Activated CD8-positive, alpha-beta memory T cell treated with anti-CD3 and anti-CD28 coated beads for 24 hours (primary cell): Measurements from ENCODE around the gene NECTIN3.

Experiments
- DNase-seq: peaks from one replicate; pipeline ENCODE4 v3.0.0-alpha.2; 2020

The NECTIN3 gene

GRCh38 chr3:111071257-111072030 is at the start of gene NECTIN3:
Gene NECTIN3 (plus strand): TSS chr3:111071816. CDS start chr3:111072018, 202 bp downstream.
- DNase-seq: peak; percentile 90

DNA sequence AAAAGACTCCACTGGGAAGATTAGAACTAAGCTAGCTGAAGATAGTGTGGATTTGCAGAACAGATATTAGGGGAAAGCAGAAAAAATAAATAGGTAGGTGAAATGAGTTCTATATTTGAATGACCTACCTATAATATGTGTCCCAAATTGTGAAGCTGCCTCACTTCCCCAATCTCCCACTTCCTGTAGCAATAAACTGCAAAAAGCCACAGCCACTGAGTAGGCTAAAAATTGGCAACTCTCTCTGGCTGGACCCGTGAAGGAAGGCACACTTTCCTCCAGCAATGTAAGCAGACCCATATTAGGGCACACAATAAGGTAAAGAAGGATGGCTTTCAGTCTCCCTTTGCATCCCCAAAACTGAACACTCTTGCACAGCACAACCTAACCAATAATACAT is 43.7 kb upstream of the NECTIN3 start:
- DNase-seq: no peak

- no peak for DNase-seq
Observed at GRCh38 chr3:111031538-111031937, 40.1 kb upstream of the NECTIN3 start.

GRCh38 chr3:111032677-111033076 is 38.9 kb upstream of the NECTIN3 start:
- DNase-seq: no peak

DNA sequence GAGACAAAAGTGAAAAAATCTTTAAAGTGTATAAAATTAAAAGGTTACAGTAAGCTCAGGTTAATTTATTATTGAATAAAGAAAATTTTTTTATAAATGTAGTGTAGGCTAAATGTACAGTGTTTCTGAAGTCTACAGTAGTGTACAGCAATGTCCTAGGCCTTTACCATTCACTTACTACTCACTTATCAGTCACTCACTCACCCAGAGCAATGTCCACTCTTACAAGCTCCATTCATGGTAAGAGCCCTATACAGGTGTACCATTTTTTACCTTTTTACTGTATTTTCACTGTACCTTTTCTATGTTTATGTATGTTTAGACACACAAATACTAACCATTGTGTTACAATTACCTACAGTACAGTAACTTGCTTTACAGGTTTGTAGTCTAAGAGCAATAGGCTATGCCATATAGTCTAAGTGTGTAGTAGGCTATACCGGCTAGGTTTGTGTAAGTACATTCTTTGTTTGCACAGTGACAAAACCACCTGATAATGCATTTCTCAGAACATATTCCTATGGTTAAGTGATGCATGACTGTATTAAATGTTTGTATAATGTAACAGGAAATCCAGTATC is 38.1 kb upstream of the NECTIN3 start:
- DNase-seq: no peak

GRCh38 chr3:111035316-111035715 is 36.3 kb upstream of the NECTIN3 start:
- DNase-seq: no peak

DNA sequence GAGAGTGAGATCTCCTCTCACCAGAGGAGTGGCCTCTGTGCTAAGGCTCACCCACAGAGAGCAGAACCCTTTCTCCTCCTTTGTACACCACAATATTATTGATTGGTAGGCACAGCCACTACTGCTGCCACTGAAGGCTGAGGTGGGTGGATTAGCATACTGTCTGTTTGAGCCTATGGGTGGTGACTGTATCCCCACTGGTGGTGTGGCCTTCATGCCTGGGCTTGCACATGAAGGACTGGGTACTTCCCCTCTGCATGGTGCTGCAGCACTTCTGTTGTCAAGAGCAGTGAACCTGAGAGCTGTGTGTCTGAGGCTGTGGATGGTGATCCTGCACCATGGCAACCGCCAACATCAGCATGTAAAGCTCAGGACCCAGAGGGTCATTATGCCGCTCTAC is 35.7 kb upstream of the NECTIN3 start:
- no peak for DNase-seq

DNA sequence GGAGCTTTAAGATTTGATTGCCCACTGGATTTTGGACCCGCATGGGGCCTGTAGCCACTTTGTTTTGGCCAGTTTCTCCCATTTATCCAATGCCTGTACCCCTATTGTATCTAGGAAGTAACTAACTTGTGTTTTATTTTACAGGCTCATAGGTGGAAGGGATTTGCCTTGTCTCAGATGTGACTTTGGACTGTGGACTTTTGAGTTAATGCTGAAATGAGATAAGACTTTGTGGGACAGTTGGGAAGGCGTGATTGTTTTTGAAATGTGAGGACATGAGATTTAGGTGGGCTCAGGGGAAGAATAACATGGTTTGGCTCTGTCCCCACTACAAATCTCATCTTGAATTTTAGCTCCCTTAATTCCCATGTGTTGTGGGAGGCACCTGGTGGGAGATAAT is 30.7 kb upstream of the NECTIN3 start:
- DNase-seq: no peak

DNA sequence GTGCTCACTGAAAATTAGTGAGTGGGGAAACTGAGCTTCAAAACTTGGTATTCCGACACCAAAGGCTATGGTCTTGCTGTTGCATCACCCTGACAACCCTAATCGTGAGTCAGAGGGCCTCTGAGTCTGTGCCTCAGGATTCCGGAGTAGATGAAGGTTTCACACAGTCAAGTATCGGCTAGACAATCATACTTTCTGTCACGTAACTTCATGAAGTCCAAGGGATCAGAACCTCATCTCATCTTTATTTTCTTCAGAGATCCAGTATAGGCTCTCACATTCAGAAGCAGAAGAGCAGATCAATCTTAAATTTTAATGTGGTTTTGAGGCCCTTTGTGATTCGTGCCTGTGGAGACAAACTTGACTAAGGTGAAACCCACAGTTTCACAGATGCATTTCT is 26.1 kb upstream of the NECTIN3 start:
- no peak for DNase-seq

- no peak for DNase-seq
Observed at GRCh38 chr3:111047042-111047441, 24.6 kb upstream of the NECTIN3 start.

- no peak for DNase-seq
Observed at GRCh38 chr3:111047812-111048435, 23.7 kb upstream of the NECTIN3 start.

DNA sequence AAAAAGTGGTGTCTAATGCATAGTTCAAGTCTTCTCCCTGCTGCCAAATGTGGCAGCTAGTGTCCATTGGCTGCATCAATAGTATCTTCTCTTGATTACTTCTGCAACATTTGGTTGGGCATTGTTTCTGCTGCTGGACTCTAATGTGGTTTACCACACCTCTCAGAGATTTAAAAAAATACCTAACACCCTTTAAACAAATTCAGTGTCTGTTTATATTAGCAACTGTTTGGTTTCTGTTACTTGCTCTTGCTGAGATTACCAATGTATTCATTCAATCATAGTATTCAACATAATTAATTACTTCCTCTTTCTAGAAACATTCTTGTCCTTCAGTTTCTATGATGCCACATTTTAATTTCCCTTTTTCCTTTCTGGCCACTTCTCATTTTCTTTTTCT is 20.3 kb upstream of the NECTIN3 start:
- no peak for DNase-seq

DNA sequence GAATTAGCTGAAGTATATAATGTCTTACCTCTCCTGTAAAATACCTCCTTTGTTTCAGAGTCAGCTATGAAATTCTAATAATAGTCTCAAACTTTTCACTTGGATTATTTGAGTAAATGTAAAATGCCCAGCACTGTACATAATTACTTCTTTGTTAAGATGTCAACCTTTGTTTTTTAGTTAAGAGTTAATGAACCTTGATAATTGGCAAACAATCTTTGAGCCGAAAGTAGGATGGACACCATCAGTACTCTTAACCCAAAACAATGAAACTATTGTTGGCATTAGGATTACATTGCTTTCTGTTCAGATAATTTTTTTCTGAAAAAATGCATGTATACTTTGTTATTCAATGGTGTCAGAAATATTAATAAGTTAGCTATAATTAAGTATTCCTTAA is 3.0 kb upstream of the NECTIN3 start:
- no peak for DNase-seq

DNA sequence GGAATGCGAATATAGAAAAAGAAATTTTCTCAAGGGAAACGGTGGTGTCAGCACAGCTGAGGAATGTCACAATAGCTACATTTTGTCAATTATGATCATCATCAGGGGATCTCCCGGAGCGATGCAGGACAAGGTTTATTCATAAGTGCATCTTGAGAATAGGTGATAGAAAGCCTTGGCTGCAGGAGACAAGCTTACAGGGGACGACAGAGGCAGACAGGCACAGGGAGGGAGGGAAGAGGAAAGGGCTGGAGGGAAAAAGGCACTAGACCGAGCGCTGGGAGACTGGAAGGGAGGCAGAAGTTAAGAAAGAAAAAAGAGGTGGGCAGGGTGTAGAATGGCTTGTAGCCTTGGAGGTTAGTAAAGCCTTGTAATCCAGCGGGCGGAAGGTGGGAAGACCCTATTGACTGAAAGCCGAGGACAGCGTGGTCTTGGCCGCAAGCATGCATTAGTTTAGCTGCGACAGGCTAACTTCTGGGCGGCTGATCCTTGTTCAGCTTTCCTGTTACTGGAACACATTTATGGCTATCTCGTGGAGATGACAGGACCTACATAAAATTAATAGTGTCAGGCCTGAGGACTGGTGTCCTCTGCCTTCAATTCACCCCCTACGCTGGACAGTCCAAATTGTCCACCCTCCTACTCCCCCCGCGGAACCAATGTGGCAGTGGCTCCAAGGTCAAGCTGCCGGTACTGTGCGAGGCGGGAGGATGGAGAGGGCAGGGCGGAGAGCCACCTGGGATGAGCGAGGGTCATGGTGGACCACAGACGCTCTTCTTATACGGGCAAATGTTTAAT is 1.4 kb upstream of the NECTIN3 start:
- DNase-seq: peak; percentile 61

- no peak for DNase-seq
Observed at GRCh38 chr3:111070772-111071256, 802 bp upstream of the NECTIN3 start.

DNA sequence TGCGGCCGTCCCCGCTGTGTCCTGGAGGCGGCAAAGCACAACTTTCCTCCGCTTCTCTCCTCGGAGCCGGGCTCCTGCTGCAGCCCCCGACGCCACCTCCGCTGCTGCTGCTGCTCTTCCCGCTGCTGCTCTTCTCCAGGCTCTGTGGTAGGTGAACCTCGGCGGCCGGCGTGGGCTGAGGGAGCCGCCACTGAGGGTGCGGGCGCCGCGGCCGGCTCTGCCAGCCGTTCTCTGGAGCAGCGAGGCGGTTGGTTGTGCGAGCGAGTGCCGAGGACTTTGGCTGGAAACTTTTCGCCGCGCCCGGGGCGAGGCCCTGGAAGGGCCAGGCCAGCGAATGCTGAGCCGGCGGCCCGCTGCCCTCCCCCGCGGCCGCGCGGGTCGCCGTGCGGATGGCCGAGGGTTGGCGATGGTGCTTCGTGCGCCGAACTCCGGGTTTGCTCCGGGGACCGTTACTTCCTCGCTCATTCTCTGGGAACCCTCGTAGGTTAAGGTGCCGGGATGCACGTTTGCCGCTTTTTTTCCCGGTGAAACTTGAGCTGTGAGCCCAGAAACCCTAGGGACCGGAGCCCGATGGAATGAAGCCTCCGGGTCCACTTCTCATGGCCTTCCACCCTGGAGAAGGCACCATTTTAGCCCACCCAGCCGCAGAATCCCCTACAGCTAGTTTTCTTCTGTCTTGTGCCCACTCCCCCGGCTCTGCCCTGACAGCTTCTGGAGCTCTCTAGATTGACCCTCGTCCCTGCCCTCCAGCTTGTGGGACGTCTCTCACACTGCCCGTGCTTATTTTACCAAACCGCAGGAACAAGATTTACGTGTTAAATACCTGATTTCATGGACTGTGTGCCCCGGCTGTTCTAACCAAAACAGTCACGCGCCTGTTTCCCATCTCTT is 660 bp downstream of the NECTIN3 start:
- DNase-seq: peak; percentile 71

DNA sequence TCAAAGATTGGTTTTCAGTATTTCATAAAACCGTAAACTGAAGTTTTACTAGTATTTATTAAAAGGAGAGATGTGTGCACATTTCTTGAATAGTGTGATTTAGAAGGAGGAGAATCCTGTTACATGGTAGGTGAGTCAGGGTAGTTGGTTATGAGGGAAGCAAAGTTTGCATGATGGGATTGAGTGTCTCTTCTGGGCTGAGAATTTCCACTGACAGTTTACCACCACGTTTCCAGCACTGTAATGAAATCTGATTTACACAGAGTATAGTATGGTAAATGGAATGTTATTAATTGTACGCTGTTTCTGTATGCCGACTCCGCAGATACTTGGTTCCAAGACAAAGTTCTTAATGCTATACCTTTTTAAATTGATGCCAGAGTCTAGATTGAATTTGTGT is 1.6 kb downstream of the NECTIN3 start:
- DNase-seq: no peak

DNA sequence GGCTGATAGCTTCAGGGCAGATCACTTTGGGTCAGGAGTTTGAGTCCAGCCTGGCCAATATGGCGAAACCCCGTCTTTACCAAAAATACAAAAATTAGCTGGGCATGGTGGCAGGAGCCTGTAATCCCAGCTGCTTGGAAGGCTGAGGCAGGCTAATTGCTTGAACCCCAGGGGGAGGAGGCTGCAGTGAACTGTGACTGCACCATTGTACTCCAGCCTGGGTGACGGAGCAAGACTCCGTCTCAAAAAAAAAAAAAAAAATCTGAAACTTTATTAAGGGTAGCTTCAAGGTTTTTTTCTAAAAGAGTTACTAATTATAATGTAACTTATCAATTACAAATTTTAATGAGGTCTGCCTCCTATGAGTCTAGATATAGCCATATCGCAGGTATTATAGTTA is 5.1 kb downstream of the NECTIN3 start:
- DNase-seq: no peak

GRCh38 chr3:111077369-111077768 is 5.8 kb downstream of the NECTIN3 start:
- no peak for DNase-seq

DNA sequence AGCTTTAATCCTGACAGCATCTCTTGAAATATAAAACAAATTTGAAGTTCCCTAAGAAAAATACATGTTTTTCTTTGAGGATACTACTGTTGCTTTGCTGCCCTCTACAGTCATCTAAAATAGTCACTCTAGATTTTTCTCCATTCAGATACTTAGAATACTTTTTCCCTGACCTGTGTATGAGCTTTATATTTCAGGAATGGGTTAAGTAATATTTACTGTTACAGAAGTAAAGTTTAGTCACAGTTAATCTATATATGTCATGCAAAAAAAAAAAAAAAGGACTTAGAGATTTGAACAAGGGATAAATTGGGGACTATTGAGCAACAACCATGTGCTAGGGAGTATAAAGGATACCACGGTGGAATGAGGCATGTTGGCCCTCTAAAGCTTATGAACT is 8.8 kb downstream of the NECTIN3 start:
- DNase-seq: no peak

- no peak for DNase-seq
Observed at GRCh38 chr3:111081008-111081545, 9.5 kb downstream of the NECTIN3 start.

GRCh38 chr3:111084911-111085310 is 13.3 kb downstream of the NECTIN3 start:
- DNase-seq: no peak
